ENCODE measurements around the gene TTPAL.

- TF ChIP-seq CTCF (conservative IDR thresholded peaks at IDR 0.05) (no peak), ZFX (IDR thresholded peaks at IDR 0.05) (no peak)
These were observed 13.9 kb upstream of the TTPAL start for GRCh38 chr20:44461803-44462174.
